HCT116 (cell line): Measurements from ENCODE around the gene CABP1. TPM values are rescaled to one million over a fixed set of nuclear protein-coding genes. Genes with fewer than 3 reads are reported as not detected.

Experiments
- ATAC-seq: fragments of 200-7000 bp; cut with Tn5 transposase; 2 replicates; pipeline ENCODE4 v1.9.1; 2020; ENCODE audit warnings: mild to moderate bottlenecking, moderate library complexity
- BruUV-seq: library from RNA; stranded (reverse); fragments of 400-500 nt; replicated peaks from 2 replicates; lab custom pipeline; 2021; lab: Mats Ljungman, UMichigan
- CTCF ChIA-PET: fragments of 300-600 bp; sonication (Branson Sonifier 250); formaldehyde crosslinking; loops from one replicate; lab custom pipeline; 2021; ENCODE audit warnings: antibody characterized with exemption; lab: Charles Lee
- POLR2A ChIA-PET: fragments of 300-600, 350-600 bp; sonication (Branson Sonifier 250); formaldehyde crosslinking; loops from one replicate; lab custom pipeline; 2021; ENCODE audit warnings: antibody characterized with exemption; lab: Charles Lee
- RAD21 ChIA-PET, 2 experiments: fragments of 300-600 bp; sonication (Branson Sonifier 250); formaldehyde crosslinking; loops; one replicate each; lab custom pipeline; 2023; ENCODE audit warnings: low total read pairs in 2 of 2; ENCODE audit not compliant: uncharacterized antibody in 2 of 2, unreplicated experiment in 2 of 2, low non-redundant PET in 1 of 2; lab: Charles Lee
- DNase-seq: peaks from one replicate; pipeline ENCODE4 v3.0.0-alpha.2; 2010; ENCODE audit warnings: low read depth, low spot score
- H2AFZ ChIP-seq: fragments of 200-600 bp; shearing (Covaris generic), sonication (generic); 2 replicates; pipeline ENCODE4 v1.6.1; 2017; ENCODE audit warnings: low read depth, mixed run types, mixed read lengths, antibody characterized with exemption, low read length; ENCODE audit not compliant: poor library complexity, severe bottlenecking
- H3K27ac ChIP-seq: 2 replicates; pipeline ENCODE4 v1.5.1; 2012; ENCODE audit warnings: low read depth, low read length
- H3K27me3 ChIP-seq: fragments of 200-600 bp; sonication (generic); 2 replicates; pipeline ENCODE4 v1.6.1; 2016; ENCODE audit warnings: mixed run types, low read length, mixed read lengths; ENCODE audit not compliant: insufficient read depth
- H3K36me3 ChIP-seq, 2 experiments: fragments of 200-500 bp in 1 of 2; fragments of 200-600 bp in 1 of 2; sonication (Bioruptor generic) in 1 of 2; sonication (generic) in 1 of 2; 2 replicates each; pipeline versions ENCODE4 v1.5.1 to v1.6.1; 2014 to 2016; ENCODE audit warnings: low read length in 2 of 2, inconsistent platforms in 1 of 2, mixed read lengths in 1 of 2, mixed run types in 1 of 2; ENCODE audit not compliant: insufficient read depth in 2 of 2, control insufficient read depth in 1 of 2
- H3K4me1 ChIP-seq, 2 experiments: fragments of 200-600 bp in 1 of 2; sonication (generic) in 1 of 2; 2 replicates each; pipeline versions ENCODE4 v1.5.1 to v1.6.1; 2012 to 2017; ENCODE audit warnings: low read length in 2 of 2, inconsistent platforms in 1 of 2, mild to moderate bottlenecking in 1 of 2, mixed read lengths in 1 of 2, mixed run types in 1 of 2, moderate library complexity in 1 of 2; ENCODE audit not compliant: insufficient read depth in 2 of 2, control insufficient read depth in 1 of 2
- H3K4me2 ChIP-seq: fragments of 200-600 bp; sonication (generic); 2 replicates; pipeline ENCODE4 v1.6.1; 2017; ENCODE audit warnings: mixed run types, low read length, mixed read lengths
- H3K4me3 ChIP-seq, 2 experiments: fragments of 200-600 bp in 1 of 2; sonication (generic) in 1 of 2; replicated peaks in 1 of 2; 2 replicates each; pipeline ENCODE4 v1.5.1; 2011 to 2016; ENCODE audit warnings: low read length in 2 of 2, control low read depth in 1 of 2, low read depth in 1 of 2, mild to moderate bottlenecking in 1 of 2, mixed read lengths in 1 of 2, mixed run types in 1 of 2
- H3K79me2 ChIP-seq: fragments of 200-600 bp; sonication (generic); 2 replicates; pipeline ENCODE4 v1.6.1; 2017; ENCODE audit warnings: mild to moderate bottlenecking, mixed run types, low read length, moderate library complexity, mixed read lengths; ENCODE audit not compliant: insufficient read depth
- H3K9ac ChIP-seq: fragments of 200-600 bp; sonication (generic); 2 replicates; pipeline ENCODE4 v1.6.1; 2016; ENCODE audit warnings: low read length, mixed read lengths
- H3K9me2 ChIP-seq: fragments of 200-600 bp; sonication (generic), shearing (Covaris generic); 2 replicates; pipeline ENCODE4 v1.6.1; 2017; ENCODE audit warnings: mixed run types, mild to moderate bottlenecking, moderate library complexity; ENCODE audit not compliant: insufficient read depth
- H3K9me3 ChIP-seq, 2 experiments: fragments of 200-500 bp in 1 of 2; fragments of 200-600 bp in 1 of 2; sonication (Bioruptor generic) in 1 of 2; sonication (generic) in 1 of 2; 2 replicates each; pipeline ENCODE4 v1.6.1; 2014 to 2017; ENCODE audit warnings: low read length in 2 of 2, mixed read lengths in 2 of 2, inconsistent platforms in 1 of 2, low read depth in 1 of 2, mild to moderate bottlenecking in 1 of 2, mixed run types in 1 of 2, moderate library complexity in 1 of 2; ENCODE audit not compliant: control insufficient read depth in 1 of 2, insufficient read depth in 1 of 2
- H4K20me1 ChIP-seq: fragments of 200-600 bp; sonication (generic), shearing (Covaris generic); 2 replicates; pipeline ENCODE4 v1.6.1; 2017; ENCODE audit warnings: mixed run types, mild to moderate bottlenecking, moderate library complexity; ENCODE audit not compliant: insufficient read depth
- CBX3 ChIP-seq: IDR thresholded peaks from 2 replicates; pipeline ENCODE4 v1.6.1; 2012; ENCODE audit warnings: low read depth
- CEBPB ChIP-seq: IDR thresholded peaks from 2 replicates; pipeline ENCODE4 v1.6.1; 2012; ENCODE audit warnings: low read depth
- ELF1 ChIP-seq: IDR thresholded peaks from 2 replicates; pipeline ENCODE4 v1.6.1; 2012; ENCODE audit warnings: low read depth, borderline replicate concordance
- EZH2 ChIP-seq: fragments of 200-600 bp; sonication (generic); IDR thresholded peaks from 2 replicates; pipeline ENCODE4 v1.6.1; 2017; ENCODE audit warnings: antibody characterized with exemption, mixed run types
- EZH2phosphoT487 ChIP-seq: fragments of 200-600 bp; IDR thresholded peaks from 2 replicates; pipeline ENCODE4 v1.6.1; 2018; ENCODE audit warnings: antibody characterized with exemption, borderline replicate concordance
- FOSL1 ChIP-seq: IDR thresholded peaks from 2 replicates; pipeline ENCODE4 v1.6.1; 2012; ENCODE audit warnings: low read depth
- JUND ChIP-seq: IDR thresholded peaks from 2 replicates; pipeline ENCODE4 v1.6.1; 2012
- POLR2A ChIP-seq: IDR thresholded peaks from 2 replicates; pipeline ENCODE4 v1.7.0; 2011; ENCODE audit warnings: borderline replicate concordance; ENCODE audit not compliant: insufficient read depth, insufficient read length; ENCODE audit errors: extremely low read depth
- RAD21 ChIP-seq: IDR thresholded peaks from 2 replicates; pipeline ENCODE4 v1.6.1; 2012; ENCODE audit warnings: low read depth, mild to moderate bottlenecking
- SIN3A ChIP-seq: IDR thresholded peaks from 2 replicates; pipeline ENCODE4 v1.6.1; 2012; ENCODE audit warnings: low read depth
- SP1 ChIP-seq: IDR thresholded peaks from 2 replicates; pipeline ENCODE4 v1.6.1; 2012; ENCODE audit warnings: low read depth
- TCF7L2 ChIP-seq: IDR thresholded peaks from 2 replicates; pipeline ENCODE4 v1.7.0; 2011; ENCODE audit warnings: borderline replicate concordance, inconsistent platforms; ENCODE audit not compliant: insufficient read depth, insufficient read length; ENCODE audit errors: extremely low read depth
- YY1 ChIP-seq: IDR thresholded peaks from 2 replicates; pipeline ENCODE4 v1.6.1; 2011; ENCODE audit warnings: low read length, low read depth, moderate library complexity, mild to moderate bottlenecking; ENCODE audit not compliant: insufficient replicate concordance; ENCODE audit errors: extremely low read depth
- intact Hi-C: fragments of 100-400 bp; cut with micrococcal nuclease; formaldehyde crosslinking; loops from 2 replicates; pipeline ENCODE4 v1.10.0; 2022
- total RNA-seq: library from RNA; stranded (reverse); gene quantifications from one replicate; pipeline ENCODE4 v1.2.1, GENCODE V29; 2021; ENCODE audit not compliant: unreplicated experiment
- TF ChIP-seq, protein P1 (sequence below): IDR thresholded peaks from 2 replicates; pipeline ENCODE4 v1.6.1; 2011; ENCODE audit warnings: mild to moderate bottlenecking, low read length, moderate library complexity; ENCODE audit not compliant: insufficient replicate concordance; ENCODE audit errors: extremely low read depth
- TF ChIP-seq, protein P2 (sequence below): IDR thresholded peaks from 2 replicates; pipeline ENCODE4 v1.6.1; 2012
- TF ChIP-seq, protein P3 (sequence below): IDR thresholded peaks from 2 replicates; pipeline ENCODE4 v1.6.1; 2012

The CABP1 gene
- total RNA-seq, 1 experiment from 2014 or later = 0.84 TPM

DNA sequence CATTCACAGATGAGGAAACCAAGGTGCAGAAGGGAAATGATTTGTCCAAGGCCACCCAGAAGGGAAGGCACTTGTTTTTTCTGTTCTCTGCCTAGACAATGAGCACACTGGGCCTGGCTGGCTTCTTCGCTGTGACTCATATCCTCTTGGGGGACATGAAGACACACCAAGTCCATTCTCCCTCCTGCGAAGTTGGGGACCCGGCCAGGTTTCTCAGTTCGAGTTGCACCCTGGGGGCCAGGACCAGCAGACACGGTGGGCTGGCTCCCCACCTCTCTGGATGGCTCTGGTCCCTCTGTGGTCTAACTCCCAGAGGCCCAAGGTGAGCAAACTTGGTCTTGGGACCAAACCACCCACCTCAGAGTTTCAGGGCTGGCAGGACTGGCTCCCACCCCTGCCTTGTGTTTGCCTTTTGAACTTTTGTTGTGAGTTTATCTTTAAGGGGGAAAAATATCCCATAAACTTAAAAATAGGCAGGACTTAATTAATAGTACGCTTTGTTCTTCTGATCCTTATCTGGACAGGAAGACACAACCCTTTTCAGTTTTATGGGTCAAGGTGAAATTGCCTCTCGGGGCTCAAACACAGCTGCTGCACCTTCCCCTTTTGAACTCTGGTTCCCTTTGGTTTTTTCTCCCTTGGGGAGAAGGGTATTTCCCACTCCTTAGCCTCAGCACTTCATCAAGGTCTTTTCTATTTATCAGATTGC, 37.5 kb downstream of the CABP1 start:
- H3K4me1 ChIP-seq = peaks cover 0 to 22% of the 10 kb centered on the region in 2 experiments; a peak in 3 of 4 replicates
- no peaks in the 10 kb centered on the region for H3K36me3 ChIP-seq
- no peaks in the 10 kb centered on the region for H3K9me2 ChIP-seq
- H3K79me2 ChIP-seq = no peaks in the 10 kb centered on the region
- peak; percentile 74 for ATAC-seq
- 0 out of 4 replicates have a peak overlapping the region, but pooled peaks of 1 of the 2 experiments have one; percentile 2 for H3K4me3 ChIP-seq
- POLR2A ChIA-PET = interaction anchor here (0.6 to 1.0 kb wide), 3 partner anchors 8 to 256 kb away, joined by 3 to 4 read pairs (median 3); partner anchors contain the start of gene MLEC
- no peak overlapping the region for H3K9ac ChIP-seq
- TF ChIP-seq TCF7L2 (peak; percentile 81), EZH2phosphoT487 (no peak), SP1 (no peak), FOSL1 (peak; percentile 45; the same call in 1 of the 2 replicates), JUND (peak; percentile 36; the same call in 1 of the 2 replicates)
- intact Hi-C loops = no loop called here
- no peaks in the 10 kb centered on the region for H3K27me3 ChIP-seq
- no peak for DNase-seq
- H4K20me1 ChIP-seq = no peaks in the 10 kb centered on the region
- no TSS peak for BruUV-seq
- CTCF ChIA-PET = no interaction called here
- H3K9me3 ChIP-seq = no peaks in the 10 kb centered on the region
- RAD21 ChIA-PET = no interaction called here
- H3K4me2 ChIP-seq = peak overlapping the region; percentile 48
- H3K27ac ChIP-seq = no peak overlapping the region
- peak overlapping the region; percentile 71 for H2AFZ ChIP-seq

DNA sequence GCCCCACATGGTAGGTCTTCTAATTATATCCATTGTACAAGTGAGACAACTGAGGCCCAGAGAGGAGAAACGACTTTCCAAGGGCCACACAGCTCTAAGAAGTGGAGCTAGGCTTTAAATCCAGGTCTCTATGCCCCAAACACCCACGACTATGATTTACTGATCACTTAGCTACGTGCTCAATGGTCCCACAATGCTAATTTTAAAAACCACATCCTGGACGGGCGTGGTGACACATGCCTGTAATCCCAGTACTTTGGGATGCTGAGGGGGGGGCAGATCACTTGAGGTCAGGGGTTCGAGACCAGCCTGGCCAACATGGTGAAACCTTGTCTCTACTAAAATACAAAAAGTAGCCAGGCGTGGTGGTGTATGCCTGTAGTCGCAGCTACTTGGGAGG, 38.1 kb downstream of the CABP1 start:
- ChIA-PET POLR2A (interaction anchor here (0.6 to 1.0 kb wide), 3 partner anchors 8 to 255 kb away, joined by 3 to 4 read pairs (median 3); partner anchors contain the start of gene MLEC), RAD21 (no interaction called here), CTCF (no interaction called here)
- Histone ChIP-seq H3K9ac (no peak overlapping the region), H3K27me3 (no peaks in the 10 kb centered on the region), H3K4me2 (peak overlapping the region; percentile 48), H3K4me3 (no peak overlapping the region), H2AFZ (no peak overlapping the region), H4K20me1 (no peaks in the 10 kb centered on the region), H3K9me2 (no peaks in the 10 kb centered on the region), H3K36me3 (no peaks in the 10 kb centered on the region), H3K4me1 (peaks cover 0 to 22% of the 10 kb centered on the region in 2 experiments; a peak in 3 of 4 replicates), H3K79me2 (no peaks in the 10 kb centered on the region), H3K27ac (no peak overlapping the region), H3K9me3 (no peaks in the 10 kb centered on the region)
- no peak for TF ChIP-seq SP1
- TF ChIP-seq, protein P1, sequence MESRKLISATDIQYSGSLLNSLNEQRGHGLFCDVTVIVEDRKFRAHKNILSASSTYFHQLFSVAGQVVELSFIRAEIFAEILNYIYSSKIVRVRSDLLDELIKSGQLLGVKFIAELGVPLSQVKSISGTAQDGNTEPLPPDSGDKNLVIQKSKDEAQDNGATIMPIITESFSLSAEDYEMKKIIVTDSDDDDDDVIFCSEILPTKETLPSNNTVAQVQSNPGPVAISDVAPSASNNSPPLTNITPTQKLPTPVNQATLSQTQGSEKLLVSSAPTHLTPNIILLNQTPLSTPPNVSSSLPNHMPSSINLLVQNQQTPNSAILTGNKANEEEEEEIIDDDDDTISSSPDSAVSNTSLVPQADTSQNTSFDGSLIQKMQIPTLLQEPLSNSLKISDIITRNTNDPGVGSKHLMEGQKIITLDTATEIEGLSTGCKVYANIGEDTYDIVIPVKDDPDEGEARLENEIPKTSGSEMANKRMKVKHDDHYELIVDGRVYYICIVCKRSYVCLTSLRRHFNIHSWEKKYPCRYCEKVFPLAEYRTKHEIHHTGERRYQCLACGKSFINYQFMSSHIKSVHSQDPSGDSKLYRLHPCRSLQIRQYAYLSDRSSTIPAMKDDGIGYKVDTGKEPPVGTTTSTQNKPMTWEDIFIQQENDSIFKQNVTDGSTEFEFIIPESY = no peak
- TF ChIP-seq TCF7L2 = no peak
- TF ChIP-seq EZH2 = no peak
- TF ChIP-seq, protein P2, sequence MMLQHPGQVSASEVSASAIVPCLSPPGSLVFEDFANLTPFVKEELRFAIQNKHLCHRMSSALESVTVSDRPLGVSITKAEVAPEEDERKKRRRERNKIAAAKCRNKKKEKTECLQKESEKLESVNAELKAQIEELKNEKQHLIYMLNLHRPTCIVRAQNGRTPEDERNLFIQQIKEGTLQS = no peak
- TF ChIP-seq RAD21 = no peak
- no peak for TF ChIP-seq SIN3A
- TF ChIP-seq ELF1 = no peak
- TF ChIP-seq POLR2A = no peak
- TF ChIP-seq, protein P3, sequence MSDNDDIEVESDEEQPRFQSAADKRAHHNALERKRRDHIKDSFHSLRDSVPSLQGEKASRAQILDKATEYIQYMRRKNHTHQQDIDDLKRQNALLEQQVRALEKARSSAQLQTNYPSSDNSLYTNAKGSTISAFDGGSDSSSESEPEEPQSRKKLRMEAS = no peak
- no peak for TF ChIP-seq CBX3
- no peak for TF ChIP-seq CEBPB
- no peak for TF ChIP-seq YY1
- ATAC-seq (no peak), DNase-seq (no peak)
- intact Hi-C loops = no loop called here
- no TSS peak for BruUV-seq
